BJ (cell line): ENCODE results near the gene CHCHD5. TPM values are rescaled to one million over a fixed set of nuclear protein-coding genes. Genes with fewer than 3 reads are reported as not detected.
"Not testable (repeated sequence)": the region's sequence is repeated elsewhere in the genome, so short reads cannot be mapped to it uniquely, and the experiment has no call there.

Experiments used
- CTCF ChIA-PET: fragments of 350-600 bp; formaldehyde crosslinking; extraction: SDS; loops from one replicate; lab custom pipeline; 2021; ENCODE audit warnings: antibody characterized with exemption, inconsistent platforms; lab: Yijun Ruan, JAX
- POLR2A ChIA-PET: fragments of 300-600 bp; sonication (Branson Sonifier 250); formaldehyde crosslinking; extraction: SDS; loops from one replicate; lab custom pipeline; 2021; ENCODE audit warnings: antibody characterized with exemption; lab: Charles Lee
- DNase-seq: peaks from one replicate; pipeline ENCODE4 v3.0.0-alpha.2; 2011; ENCODE audit warnings: low read depth
- H3K27me3 ChIP-seq: 2 replicates; pipeline ENCODE4 v1.6.0; 2011; ENCODE audit warnings: low read length; ENCODE audit not compliant: control insufficient read depth, insufficient read depth
- H3K36me3 ChIP-seq: 2 replicates; pipeline ENCODE4 v1.5.1; 2011; ENCODE audit warnings: low read length; ENCODE audit not compliant: control insufficient read depth, insufficient read depth
- H3K4me3 ChIP-seq: 2 replicates; pipeline ENCODE4 v1.5.1; 2011; ENCODE audit warnings: low read depth, mild to moderate bottlenecking, control low read depth, low read length
- CTCF ChIP-seq: IDR thresholded peaks from 2 replicates; pipeline ENCODE4 v1.5.1; 2011; ENCODE audit warnings: low read depth, mild to moderate bottlenecking, control low read depth, inconsistent platforms, low read length, moderate library complexity; ENCODE audit not compliant: insufficient read depth
- polyA plus RNA-seq: library from polyadenylated mRNA; depleted of rRNA; stranded (reverse); fragments of >200 nt; gene quantifications from 2 replicates; pipeline ENCODE4 v1.2.3, GENCODE V29; 2011

The CHCHD5 gene
- polyA plus RNA-seq, 1 experiment = 14.9 TPM

- POLR2A ChIA-PET = no interaction called here
- TF ChIP-seq CTCF = no peak
- Histone ChIP-seq H3K36me3 (no peaks in the 10 kb centered on the region), H3K4me3 (no peak overlapping the region), H3K27me3 (no peaks in the 10 kb centered on the region)
- DNase-seq = no peak
- CTCF ChIA-PET = interaction anchor here (0.8 to 16.0 kb wide), 4 partner anchors 9 to 354 kb away, joined by 3 to 238 read pairs (median 10); no protein-coding TSS in a partner anchor
These were observed 20.5 kb downstream of the CHCHD5 start for GRCh38 chr2:112604952-112605351.

DNA sequence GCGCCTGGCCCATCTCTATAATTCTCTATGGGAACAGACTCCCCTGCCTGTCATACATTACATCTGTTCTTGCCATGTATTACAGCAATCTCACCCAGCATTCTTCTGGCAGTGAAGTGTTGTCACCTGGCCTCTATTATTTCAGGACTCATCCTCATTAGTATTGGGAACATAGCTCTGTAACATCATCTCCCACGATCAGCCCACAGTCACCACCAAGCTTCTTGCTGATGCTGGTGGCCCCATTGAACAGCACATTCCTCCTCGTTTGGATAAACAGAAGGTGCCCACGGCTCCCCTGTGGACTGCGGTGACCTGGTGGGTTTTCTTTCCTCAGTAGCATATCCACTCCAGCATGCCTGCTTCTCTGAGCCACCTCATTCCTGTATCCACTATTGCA, 21.5 kb downstream of the CHCHD5 start:
- Histone ChIP-seq H3K36me3 (no peaks in the 10 kb centered on the region), H3K4me3 (no peak overlapping the region), H3K27me3 (no peaks in the 10 kb centered on the region)
- no peak for TF ChIP-seq CTCF
- ChIA-PET CTCF (interaction anchor here (0.6 to 16.0 kb wide), 3 partner anchors 20 to 156 kb away, joined by 3 to 238 read pairs (median 16); no protein-coding TSS in a partner anchor), POLR2A (no interaction called here)
- no peak for DNase-seq

DNA sequence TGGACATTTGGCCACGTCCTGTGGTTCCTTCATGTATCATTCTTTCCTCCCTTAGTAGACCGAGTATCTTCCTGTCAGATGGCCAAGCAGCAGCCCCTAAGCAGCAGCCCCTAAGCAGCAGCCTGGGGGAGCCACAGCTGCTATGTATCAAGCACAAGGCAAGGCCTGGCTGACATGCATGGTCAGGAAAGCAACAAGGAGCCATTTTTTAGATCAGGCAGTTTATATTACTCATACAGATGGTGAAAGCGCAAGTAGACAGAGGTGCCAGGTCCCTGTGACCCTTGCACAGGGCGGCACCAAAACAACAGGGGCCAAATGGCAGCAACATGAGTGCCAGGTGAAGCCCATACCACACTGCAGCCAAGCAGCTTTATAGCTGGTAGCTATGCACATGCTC, 22.1 kb downstream of the CHCHD5 start:
- TF ChIP-seq CTCF = no peak
- POLR2A ChIA-PET = no interaction called here
- CTCF ChIA-PET = interaction anchor here (1.7 to 16.0 kb wide), 3 partner anchors 20 to 120 kb away, joined by 10 to 238 read pairs (median 16); no protein-coding TSS in a partner anchor
- Histone ChIP-seq H3K36me3 (no peaks in the 10 kb centered on the region), H3K27me3 (no peaks in the 10 kb centered on the region), H3K4me3 (no peak overlapping the region)
- no peak for DNase-seq

DNA sequence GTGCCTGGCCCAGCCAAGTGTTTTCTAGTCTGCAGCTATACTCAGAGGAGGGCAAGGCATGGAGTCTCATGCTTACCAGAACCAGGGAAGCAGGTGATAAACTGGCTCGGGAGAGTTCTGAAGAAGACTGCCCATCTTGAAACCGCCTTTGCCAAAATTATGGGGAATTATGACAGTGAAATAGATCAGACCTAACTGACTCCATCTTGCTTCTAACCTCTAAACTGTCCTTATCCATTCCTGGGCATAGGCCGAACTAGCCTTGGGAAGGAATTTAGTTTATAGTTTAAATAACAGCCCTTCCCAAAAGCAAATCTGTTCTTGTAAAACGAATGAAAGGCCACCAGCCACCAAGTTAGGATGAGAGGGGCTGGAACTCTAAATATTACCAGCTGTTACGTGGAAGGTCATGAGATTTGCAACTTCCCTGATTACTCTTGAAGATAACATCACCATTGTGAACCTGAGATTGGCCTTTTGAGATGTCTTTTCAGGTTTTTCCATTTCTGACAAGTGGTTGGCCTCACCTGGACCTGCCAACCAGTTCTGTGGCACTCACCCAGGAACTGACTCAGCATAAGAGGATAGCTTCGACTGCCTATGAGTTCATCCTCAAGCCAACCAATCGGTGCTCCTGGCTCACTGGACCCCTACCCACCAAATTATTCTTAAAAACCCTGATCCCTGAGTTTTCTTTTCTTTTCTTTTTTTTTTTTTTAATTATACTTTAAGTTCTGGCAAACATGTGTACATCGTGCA, 23.4 kb downstream of the CHCHD5 start:
- Histone ChIP-seq H3K36me3 (no peaks in the 10 kb centered on the region), H3K4me3 (no peak overlapping the region), H3K27me3 (no peaks in the 10 kb centered on the region)
- POLR2A ChIA-PET = no interaction called here
- CTCF ChIA-PET = interaction anchor here (1.7 kb wide), 1 partner anchor 119 kb away, joined by 10 read pairs; no protein-coding TSS in a partner anchor
- no peak for DNase-seq
- no peak for TF ChIP-seq CTCF

DNA sequence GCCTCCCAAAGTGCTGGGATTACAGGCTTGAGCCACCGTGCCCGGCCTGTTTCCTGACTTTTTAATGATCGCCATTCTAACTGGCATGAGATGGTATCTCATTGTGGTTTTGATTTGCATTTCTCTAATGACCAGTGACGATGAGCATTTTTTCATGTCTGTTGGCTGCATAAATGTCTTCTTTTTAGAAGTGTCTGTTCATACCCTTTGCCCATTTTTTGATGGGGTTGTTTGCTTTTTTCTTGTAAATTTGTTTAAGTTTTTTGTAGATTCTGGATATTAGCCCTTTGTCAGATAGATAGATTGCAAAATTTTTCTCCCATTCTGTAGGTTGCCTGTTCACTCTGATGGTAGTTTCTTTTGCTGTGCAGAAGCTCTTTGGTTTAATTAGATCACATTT, 24.9 kb downstream of the CHCHD5 start:
- DNase-seq, CTCF ChIA-PET, H3K27me3 ChIP-seq, H3K36me3 ChIP-seq, H3K4me3 ChIP-seq, POLR2A ChIA-PET: not testable (repeated sequence)

DNA sequence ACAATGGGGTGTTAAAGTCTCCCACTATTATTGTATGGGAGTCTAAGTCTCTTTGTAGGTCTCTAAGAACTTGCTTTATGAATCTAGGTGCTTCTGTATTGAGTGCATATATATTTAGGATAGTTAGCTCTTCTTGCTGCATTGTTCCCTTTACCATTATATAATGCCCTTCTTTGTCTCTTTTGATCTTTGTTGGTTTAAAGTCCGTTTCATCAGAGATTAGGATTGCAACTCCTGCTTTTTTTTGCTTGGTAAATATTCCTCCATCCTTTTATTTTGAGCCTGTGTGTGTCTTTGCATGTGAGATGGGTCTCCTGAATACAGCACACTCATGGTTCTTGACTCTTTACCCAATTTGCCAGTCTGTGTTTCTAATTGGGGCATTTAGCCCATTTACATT, 27.9 kb downstream of the CHCHD5 start:
- CTCF ChIA-PET = interaction anchor here (1.5 kb wide), 1 partner anchor 14 kb away, joined by 3 read pairs; no protein-coding TSS in a partner anchor
- POLR2A ChIA-PET, H3K27me3 ChIP-seq, DNase-seq, H3K36me3 ChIP-seq, H3K4me3 ChIP-seq: not testable (repeated sequence)
